GM19239 (cell line): Measurements from ENCODE around the gene KLK12.

ENCODE experiments used
- DNase-seq: peaks from one replicate; pipeline ENCODE4 v3.0.0; 2011; ENCODE audit warnings: low spot score; ENCODE audit not compliant: insufficient read length
- FAIRE-seq: peaks from 2 replicates; lab custom pipeline; 2011; peaks lifted over from hg19 to GRCh38; lab: Jason Lieb, UNC

Gene KLK12

GRCh38 chr19:51059715-51060114 is 24.9 kb upstream of the KLK12 start:
- no peak for FAIRE-seq
- DNase-seq: no peak

DNA sequence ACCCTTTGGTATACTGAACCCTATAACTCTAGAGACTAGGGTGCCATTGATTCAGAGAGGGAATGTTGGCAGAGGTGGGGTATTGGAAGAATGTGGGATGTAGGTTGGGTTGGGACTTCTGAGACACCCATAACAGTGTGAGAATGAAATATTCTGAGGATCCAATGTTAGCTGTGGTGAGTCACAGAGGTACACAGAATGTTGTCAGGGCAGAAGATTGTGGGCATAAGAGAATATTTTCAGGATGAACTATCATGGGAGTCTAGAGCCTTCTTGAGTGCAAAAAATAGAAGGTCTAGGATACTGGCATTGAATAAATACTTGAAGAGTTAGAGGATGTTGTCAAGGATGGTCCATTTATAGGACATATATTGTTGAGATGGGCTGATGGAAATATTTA is 21.1 kb upstream of the KLK12 start:
- FAIRE-seq: no peak

DNA sequence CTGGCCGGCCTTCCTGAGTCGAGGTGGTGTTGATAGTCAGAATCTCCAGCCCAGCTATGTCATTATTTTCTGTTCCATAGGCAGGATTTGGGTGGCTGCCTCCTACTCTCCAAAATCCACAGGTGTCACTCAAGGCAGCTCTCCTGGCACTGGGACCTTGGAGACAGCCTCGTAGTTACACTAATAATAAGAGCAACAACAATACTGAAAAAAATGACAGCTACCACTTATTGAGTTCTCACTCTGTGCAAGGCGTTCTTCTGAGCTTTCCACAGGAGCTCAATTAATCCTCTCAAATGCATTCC is 12.2 kb upstream of the KLK12 start:
- FAIRE-seq (no peak), DNase-seq (no peak)

More for the DNA sequence above, 21.1 kb upstream of the KLK12 start:
- DNase-seq: no peak

DNA sequence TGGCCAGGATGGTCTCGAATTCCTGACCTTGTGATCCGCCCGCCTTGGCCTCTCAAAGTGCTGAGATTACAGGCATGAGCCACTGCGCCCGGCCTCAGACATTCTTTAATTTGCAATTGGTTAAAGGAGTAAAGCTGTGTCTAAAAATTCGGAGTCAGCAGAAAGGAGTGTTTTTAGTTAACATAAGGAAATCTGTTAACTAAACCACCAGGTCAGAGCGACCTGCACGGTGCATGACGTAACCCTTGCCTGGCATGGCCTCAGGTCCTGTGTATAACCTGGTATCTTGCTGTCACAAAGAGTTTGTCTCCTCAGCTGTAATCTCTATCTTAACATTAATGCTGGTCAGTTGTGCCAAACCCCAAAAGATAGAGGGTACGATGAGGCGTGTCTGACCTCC is 9.5 kb upstream of the KLK12 start:
- FAIRE-seq: no peak
- no peak for DNase-seq

- DNase-seq (no peak), FAIRE-seq (no peak)
These were observed 8.7 kb upstream of the KLK12 start for GRCh38 chr19:51043497-51043896.

- no peak for FAIRE-seq
These were observed 5.3 kb upstream of the KLK12 start for GRCh38 chr19:51040151-51040550.

GRCh38 chr19:51036519-51036918 is 1.7 kb upstream of the KLK12 start:
- no peak for DNase-seq
- no peak for FAIRE-seq

More at GRCh38 chr19:51040151-51040550, 5.3 kb upstream of the KLK12 start:
- DNase-seq: no peak

GRCh38 chr19:51031880-51032225 is 2.9 kb downstream of the KLK12 start:
- FAIRE-seq: no peak
- no peak for DNase-seq

DNA sequence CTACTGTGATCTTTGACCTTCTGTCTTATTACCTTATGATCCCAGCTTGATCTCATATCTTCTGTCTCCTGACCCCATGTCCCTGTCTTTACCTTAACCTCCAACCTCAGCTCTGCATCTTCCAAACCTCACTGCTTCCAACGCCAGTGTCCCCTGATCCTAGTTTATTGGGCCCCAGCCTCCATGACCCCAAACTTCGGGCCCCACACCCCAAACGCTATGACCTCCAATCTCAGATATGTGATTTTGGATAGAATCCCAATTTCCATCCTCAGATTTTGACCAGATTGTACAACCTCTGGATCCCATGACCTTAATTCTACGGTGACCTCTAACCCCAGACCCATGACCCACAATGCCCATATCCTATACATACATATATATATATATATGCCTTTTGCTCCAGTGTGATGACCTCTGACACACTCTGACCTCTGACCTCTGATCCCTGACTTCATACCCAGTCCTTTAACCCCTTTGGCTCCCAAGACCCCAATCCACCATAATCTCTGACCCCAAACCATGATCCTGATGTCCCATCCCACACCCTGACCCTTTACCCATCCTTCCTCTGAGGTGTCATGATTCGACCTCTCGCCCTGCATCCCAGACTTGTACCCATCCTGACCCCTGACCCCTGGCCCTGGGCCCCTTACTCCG is 3.5 kb downstream of the KLK12 start:
- no peak for FAIRE-seq
- no peak for DNase-seq

- FAIRE-seq (no peak), DNase-seq (no peak)
These were observed 4.2 kb downstream of the KLK12 start for GRCh38 chr19:51030631-51031030.

DNA sequence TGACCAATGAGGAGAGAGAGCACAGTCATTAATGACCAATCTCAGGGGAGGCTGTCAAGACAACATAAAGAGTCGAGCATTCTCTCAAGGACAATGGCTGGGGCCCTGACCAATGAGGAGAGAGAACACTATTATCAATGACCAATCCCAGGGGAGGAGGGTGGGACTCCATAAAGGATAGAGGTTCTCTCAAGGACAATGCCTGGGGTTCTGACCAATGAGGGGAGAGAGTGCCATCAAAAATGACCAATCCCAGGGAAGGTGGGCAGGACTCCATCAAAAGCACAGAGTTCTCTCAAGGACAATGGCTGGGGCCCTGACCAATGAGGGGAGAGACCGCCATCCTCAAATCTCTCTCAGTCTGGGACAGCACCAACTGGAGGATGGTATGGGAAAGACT is 5.1 kb downstream of the KLK12 start:
- FAIRE-seq (no peak), DNase-seq (no peak)

- no peak for FAIRE-seq
- DNase-seq: no peak
These were observed 6.9 kb downstream of the KLK12 start for GRCh38 chr19:51027873-51028272.

DNA sequence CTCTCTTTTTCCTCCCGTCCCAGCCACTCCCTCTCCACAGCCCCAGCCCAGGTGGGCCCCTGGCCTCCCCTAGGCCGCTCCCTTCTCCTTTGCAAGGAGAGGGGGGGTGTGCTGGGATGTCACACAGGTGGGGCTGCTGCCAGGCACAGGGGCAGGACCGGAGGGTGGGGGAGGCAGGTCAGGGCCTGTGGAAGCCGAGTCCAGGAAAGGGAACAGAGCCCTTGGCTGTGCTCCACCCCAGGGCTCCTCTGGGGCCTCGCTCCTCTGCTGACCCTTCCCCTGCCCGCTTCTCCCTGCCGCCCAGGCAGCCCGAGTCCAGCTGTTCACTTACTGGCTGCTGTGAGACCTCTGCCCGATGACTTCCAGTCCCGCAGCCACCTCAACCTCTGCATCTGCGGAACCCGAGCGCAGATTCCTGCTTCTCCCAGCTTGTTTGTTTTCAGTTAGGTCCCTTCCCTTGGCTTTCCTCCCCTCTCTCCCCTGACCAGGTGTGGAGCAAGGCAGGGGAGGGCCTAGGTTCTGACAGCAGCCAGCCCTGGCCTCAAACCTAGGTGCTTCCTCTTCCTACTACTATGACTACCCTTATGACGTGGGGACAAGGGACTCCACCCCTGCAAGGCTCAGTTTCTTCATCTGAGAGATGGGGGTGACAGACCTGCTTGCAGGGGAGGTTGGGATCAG is 7.5 kb downstream of the KLK12 start:
- FAIRE-seq (no peak), DNase-seq (no peak)

- FAIRE-seq (no peak), DNase-seq (no peak)
These were observed 8.3 kb downstream of the KLK12 start, which contains the start of gene KLK11 for GRCh38 chr19:51026554-51026831. KLK11 (minus strand) TSS chr19:51026616; CDS start chr19:51025631, 985 bp downstream.

GRCh38 chr19:51025809-51026553 is 8.8 kb downstream of the KLK12 start:
- no peak for FAIRE-seq
- DNase-seq: no peak

GRCh38 chr19:51025401-51025800 is 9.4 kb downstream of the KLK12 start:
- FAIRE-seq (no peak), DNase-seq (no peak)

GRCh38 chr19:51024924-51025323 is 9.9 kb downstream of the KLK12 start:
- FAIRE-seq (no peak), DNase-seq (no peak)

DNA sequence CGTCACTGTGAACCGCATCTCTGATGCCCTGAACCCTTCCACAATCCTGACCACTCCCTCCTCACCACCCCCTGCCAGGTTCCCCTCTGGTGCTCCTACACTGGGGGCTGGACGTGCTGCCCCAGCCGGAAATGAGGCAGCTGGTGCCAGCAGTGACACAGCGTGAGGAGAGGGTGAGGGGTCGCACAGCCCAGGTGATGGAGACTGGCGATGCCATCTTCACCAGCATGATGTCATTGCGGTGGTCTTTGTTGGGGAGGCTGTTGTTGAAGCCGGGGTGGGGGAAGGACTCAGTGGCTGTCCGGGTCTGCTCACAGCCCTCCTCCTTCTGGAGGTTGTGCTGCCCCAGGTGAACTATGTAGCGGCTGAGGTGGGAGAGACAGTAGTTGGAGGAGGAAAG is 10.9 kb downstream of the KLK12 start:
- DNase-seq (no peak), FAIRE-seq (no peak)

DNA sequence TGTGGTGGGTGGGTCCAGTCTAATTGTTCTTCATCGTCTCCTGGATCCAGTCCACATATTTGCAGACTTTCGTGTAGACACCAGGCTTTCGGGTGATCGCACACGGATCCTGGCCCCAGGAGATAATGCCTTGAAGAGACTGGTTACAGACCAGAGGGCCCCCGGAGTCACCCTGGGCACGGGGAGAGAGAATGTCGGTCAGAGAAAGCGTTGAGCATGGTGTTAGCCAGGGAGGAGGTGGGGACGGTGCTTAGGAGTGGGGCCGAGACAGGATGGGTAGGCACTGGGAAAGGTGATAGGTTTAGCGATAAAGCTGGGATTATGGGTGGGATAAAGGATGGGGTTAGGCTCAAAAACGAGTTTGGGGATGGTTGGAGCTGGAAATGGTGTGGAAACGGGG is 12.3 kb downstream of the KLK12 start:
- DNase-seq: no peak

GRCh38 chr19:51020988-51021651 is 13.7 kb downstream of the KLK12 start:
- no peak for DNase-seq
- no peak for FAIRE-seq

More for the DNA sequence above, 12.3 kb downstream of the KLK12 start:
- no peak for FAIRE-seq

- FAIRE-seq (no peak), DNase-seq (no peak)
These were observed 15.3 kb downstream of the KLK12 start, which contains the start of gene KLK10 for GRCh38 chr19:51019544-51019925. KLK10 (minus strand) TSS chr19:51019709; CDS start chr19:51019130, 579 bp downstream.
